HepG2 (cell line): Measurements from ENCODE around the gene RBBP8NL. TPM values are rescaled to one million over a fixed set of nuclear protein-coding genes. Genes with fewer than 3 reads are reported as not detected.
A peak's percentile ranks its signal among the peaks of the same experiment; 100 is the strongest.

Source experiments
- ARNT ChIP-seq: fragments of 450-650 bp; IDR thresholded peaks from 2 replicates; pipeline ENCODE4 v1.6.1; 2017
- ATF7 ChIP-seq, 2 experiments: fragments of 450-650 bp in 1 of 2; sonication (generic) in 1 of 2; formaldehyde crosslinking in 1 of 2; IDR thresholded peaks; 2 replicates each; pipeline versions ENCODE4 v1.4.0 to v1.6.1; 2016 to 2020; ENCODE audit warnings: antibody characterized with exemption in 1 of 2, mild to moderate bottlenecking in 1 of 2, missing genetic modification reagents in 1 of 2
- BHLHE40 ChIP-seq: IDR thresholded peaks from 2 replicates; pipeline ENCODE4 v1.6.1; 2011; ENCODE audit warnings: low read length, improper control_type of control experiment
- DMAP1 ChIP-seq: IDR thresholded peaks from 2 replicates; pipeline ENCODE4 v1.6.1; 2016
- FOXJ3 ChIP-seq: sonication (generic); formaldehyde crosslinking; IDR thresholded peaks from 2 replicates; pipeline ENCODE4 v1.4.0; 2020; ENCODE audit warnings: missing genetic modification reagents, mild to moderate bottlenecking, borderline replicate concordance
- KDM5A ChIP-seq: fragments of 200-600 bp; sonication (generic); IDR thresholded peaks from 2 replicates; pipeline ENCODE4 v1.7.0; 2018; ENCODE audit warnings: antibody characterized with exemption, mild to moderate bottlenecking, low read length, borderline replicate concordance
- KLF16 ChIP-seq, 2 experiments: sonication (generic) in 1 of 2; formaldehyde crosslinking in 1 of 2; IDR thresholded peaks; 2 replicates each; pipeline versions ENCODE4 v1.6.1 to v1.8.0; 2016 to 2023; ENCODE audit warnings: missing genetic modification reagents in 2 of 2, missing compliant biosample characterization in 1 of 2
- MTA3 ChIP-seq: sonication (generic); formaldehyde crosslinking; IDR thresholded peaks from 2 replicates; pipeline ENCODE4 v1.4.0; 2020; ENCODE audit warnings: missing genetic modification reagents
- MXI1 ChIP-seq: IDR thresholded peaks from 3 replicates; pipeline ENCODE4 v1.6.1; 2012; ENCODE audit warnings: low read depth, low read length, inconsistent platforms, borderline replicate concordance
- PTBP1 ChIP-seq: fragments of 200-400 bp; formaldehyde crosslinking; IDR thresholded peaks from 2 replicates; pipeline ENCODE4 v1.6.1; 2018; ENCODE audit warnings: low read length, low read depth; ENCODE audit not compliant: poor library complexity, severe bottlenecking
- SKI ChIP-seq: fragments of 450-650 bp; IDR thresholded peaks from one replicate; pipeline ENCODE4 v1.6.1; 2018; ENCODE audit warnings: mild to moderate bottlenecking; ENCODE audit not compliant: partially characterized antibody
- SMYD3 ChIP-seq: sonication (generic); formaldehyde crosslinking; IDR thresholded peaks from 2 replicates; pipeline ENCODE4 v1.8.1; 2023; ENCODE audit warnings: mild to moderate bottlenecking, missing genetic modification reagents
- TBX2 ChIP-seq: sonication (generic); formaldehyde crosslinking; IDR thresholded peaks from 2 replicates; pipeline ENCODE4 v1.5.0; 2020; ENCODE audit warnings: missing genetic modification reagents, mild to moderate bottlenecking, borderline replicate concordance
- TBX3 ChIP-seq: fragments of 450-650 bp; IDR thresholded peaks from 2 replicates; pipeline ENCODE4 v1.6.1; 2017; ENCODE audit warnings: antibody characterized with exemption, mild to moderate bottlenecking, inconsistent platforms, borderline replicate concordance
- YEATS4 ChIP-seq: sonication (generic); formaldehyde crosslinking; IDR thresholded peaks from 2 replicates; pipeline ENCODE4 v1.4.0; 2020; ENCODE audit warnings: missing genetic modification reagents, borderline replicate concordance
- ZBTB3 ChIP-seq: sonication (generic); formaldehyde crosslinking; IDR thresholded peaks from 2 replicates; pipeline ENCODE4 v1.4.0; 2020; ENCODE audit warnings: low read depth, mild to moderate bottlenecking, moderate library complexity, missing genetic modification reagents, borderline replicate concordance
- ZNF260 ChIP-seq: sonication (generic); formaldehyde crosslinking; IDR thresholded peaks from 2 replicates; pipeline ENCODE4 v1.4.0; 2020; ENCODE audit warnings: missing genetic modification reagents, low read depth, mild to moderate bottlenecking, borderline replicate concordance
- ZNF331 ChIP-seq: sonication (generic); formaldehyde crosslinking; IDR thresholded peaks from 2 replicates; pipeline ENCODE4 v1.4.0; 2020; ENCODE audit warnings: missing genetic modification reagents
- ZNF432 ChIP-seq: sonication (generic); formaldehyde crosslinking; IDR thresholded peaks from 2 replicates; pipeline ENCODE4 v1.5.0; 2020; ENCODE audit warnings: missing genetic modification reagents, mild to moderate bottlenecking, borderline replicate concordance
- ZZZ3 ChIP-seq: sonication (generic); formaldehyde crosslinking; IDR thresholded peaks from 2 replicates; pipeline ENCODE4 v1.4.0; 2020; ENCODE audit warnings: missing genetic modification reagents, mild to moderate bottlenecking, borderline replicate concordance
- polyA plus RNA-seq, 8 experiments: library from polyadenylated mRNA; depleted of rRNA in 3 of 8; stranded (reverse) in 7 of 8; unstranded in 1 of 8; fragments of >200 nt; fragmentation: Illumina TruSeq in 4 of 8; extraction: Trizol in 4 of 8; gene quantifications; 2 replicates each; pipeline versions ENCODE4 v1.2.1 to v1.2.3, GENCODE V29; 2011 to 2016; ENCODE audit warnings: low read depth in 4 of 8, missing spikeins in 1 of 8, mixed read lengths in 1 of 8; ENCODE audit not compliant: insufficient read depth in 1 of 8
- total RNA-seq, 5 experiments: library from RNA; depleted of rRNA; stranded (reverse); fragments of >200 nt; fragmentation: Illumina TruSeq; extraction: Trizol; gene quantifications; 2 replicates each; pipeline ENCODE4 v1.2.3, GENCODE V29; 2016; ENCODE audit warnings: low read depth in 1 of 5
- TF ChIP-seq, protein P1 (sequence below): sonication (generic); formaldehyde crosslinking; IDR thresholded peaks from 2 replicates; pipeline ENCODE4 v1.5.0; 2020; ENCODE audit warnings: mild to moderate bottlenecking, low read depth, missing genetic modification reagents, borderline replicate concordance
- TF ChIP-seq, protein P2 (sequence below): sonication (generic); formaldehyde crosslinking; conservative IDR thresholded peaks from 2 replicates; pipeline ENCODE4 v1.4.0; 2020; ENCODE audit warnings: missing genetic modification reagents
- TF ChIP-seq, protein P3 (sequence below): sonication (generic); formaldehyde crosslinking; IDR thresholded peaks from 2 replicates; pipeline ENCODE4 v1.8.0; 2022; ENCODE audit warnings: mild to moderate bottlenecking, missing genetic modification reagents
- TF ChIP-seq, protein P4 (sequence below): sonication (generic); formaldehyde crosslinking; IDR thresholded peaks from 2 replicates; pipeline ENCODE4 v1.5.0; 2020; ENCODE audit warnings: mild to moderate bottlenecking, missing genetic modification reagents, moderate library complexity
- TF ChIP-seq, protein P5 (sequence below): sonication (generic); formaldehyde crosslinking; IDR thresholded peaks from 2 replicates; pipeline ENCODE4 v1.4.0; 2020; ENCODE audit warnings: missing genetic modification reagents

The RBBP8NL gene
- total and polyA plus RNA-seq, 2 of the 13 experiments (the other 11 are each of a cell fraction or from before 2014, with no cell fraction given), result 0.69 to 0.86 TPM

DNA sequence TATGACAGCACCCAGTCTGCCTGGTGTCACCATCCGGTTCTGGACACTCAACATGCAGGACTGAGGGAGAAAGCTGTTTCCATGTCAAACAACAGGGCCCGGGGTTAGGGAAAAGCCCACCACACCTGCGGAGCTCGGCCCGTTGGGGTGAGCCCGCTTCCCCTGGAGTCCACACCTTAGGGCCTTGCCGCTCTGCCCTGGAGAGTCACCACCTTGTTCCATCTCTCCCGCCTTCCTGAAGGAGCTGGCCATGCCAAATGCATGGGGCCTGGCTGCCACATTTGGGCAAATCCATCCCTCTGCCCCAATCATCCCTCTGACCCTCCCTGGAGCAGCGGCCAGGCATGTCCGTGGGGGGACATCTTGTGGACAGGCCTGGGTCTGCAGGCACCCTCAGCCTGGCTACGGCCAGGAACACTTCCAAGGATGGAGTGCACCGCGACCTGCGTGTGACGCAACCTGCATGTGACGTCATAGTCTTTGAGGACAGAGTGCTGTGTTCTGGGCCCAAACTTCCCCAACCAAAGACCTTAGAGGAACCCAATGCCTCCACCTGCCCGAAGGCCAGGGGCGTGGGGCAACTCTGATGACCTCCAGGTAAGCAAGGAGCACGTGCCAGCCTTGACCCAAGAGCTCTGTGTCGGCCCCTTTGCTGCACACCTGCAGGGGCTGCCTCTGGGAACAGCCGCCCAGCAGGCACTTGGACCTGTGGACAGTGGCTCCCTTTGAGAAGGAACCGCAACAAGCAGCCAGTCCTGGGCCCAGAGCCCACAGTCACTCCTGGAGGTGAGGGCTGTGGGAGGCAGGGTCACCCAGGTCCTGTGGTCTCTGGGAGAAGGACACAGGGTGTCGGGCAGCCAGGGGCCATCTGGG, 22.0 kb downstream of the RBBP8NL start (continued):
- TF ChIP-seq FOXJ3 (CRISPR knock-in tag), result no peak
- peak; percentile 61 for TF ChIP-seq PTBP1
- TF ChIP-seq SKI, result no peak
- TF ChIP-seq, protein P1, sequence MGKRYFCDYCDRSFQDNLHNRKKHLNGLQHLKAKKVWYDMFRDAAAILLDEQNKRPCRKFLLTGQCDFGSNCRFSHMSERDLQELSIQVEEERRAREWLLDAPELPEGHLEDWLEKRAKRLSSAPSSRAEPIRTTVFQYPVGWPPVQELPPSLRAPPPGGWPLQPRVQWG (CRISPR knock-in tag), result no peak
- TF ChIP-seq, protein P2, sequence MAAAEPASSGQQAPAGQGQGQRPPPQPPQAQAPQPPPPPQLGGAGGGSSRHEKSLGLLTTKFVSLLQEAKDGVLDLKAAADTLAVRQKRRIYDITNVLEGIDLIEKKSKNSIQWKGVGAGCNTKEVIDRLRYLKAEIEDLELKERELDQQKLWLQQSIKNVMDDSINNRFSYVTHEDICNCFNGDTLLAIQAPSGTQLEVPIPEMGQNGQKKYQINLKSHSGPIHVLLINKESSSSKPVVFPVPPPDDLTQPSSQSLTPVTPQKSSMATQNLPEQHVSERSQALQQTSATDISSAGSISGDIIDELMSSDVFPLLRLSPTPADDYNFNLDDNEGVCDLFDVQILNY (CRISPR knock-in tag), result 0 out of 2 replicates have a peak, but pooled peaks have one; percentile 53
- TF ChIP-seq, protein P3, sequence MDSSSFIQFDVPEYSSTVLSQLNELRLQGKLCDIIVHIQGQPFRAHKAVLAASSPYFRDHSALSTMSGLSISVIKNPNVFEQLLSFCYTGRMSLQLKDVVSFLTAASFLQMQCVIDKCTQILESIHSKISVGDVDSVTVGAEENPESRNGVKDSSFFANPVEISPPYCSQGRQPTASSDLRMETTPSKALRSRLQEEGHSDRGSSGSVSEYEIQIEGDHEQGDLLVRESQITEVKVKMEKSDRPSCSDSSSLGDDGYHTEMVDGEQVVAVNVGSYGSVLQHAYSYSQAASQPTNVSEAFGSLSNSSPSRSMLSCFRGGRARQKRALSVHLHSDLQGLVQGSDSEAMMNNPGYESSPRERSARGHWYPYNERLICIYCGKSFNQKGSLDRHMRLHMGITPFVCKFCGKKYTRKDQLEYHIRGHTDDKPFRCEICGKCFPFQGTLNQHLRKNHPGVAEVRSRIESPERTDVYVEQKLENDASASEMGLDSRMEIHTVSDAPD, result no peak
- TF ChIP-seq DMAP1 (CRISPR knock-in tag), result no peak
- no peak for TF ChIP-seq TBX3
- TF ChIP-seq, protein P4, sequence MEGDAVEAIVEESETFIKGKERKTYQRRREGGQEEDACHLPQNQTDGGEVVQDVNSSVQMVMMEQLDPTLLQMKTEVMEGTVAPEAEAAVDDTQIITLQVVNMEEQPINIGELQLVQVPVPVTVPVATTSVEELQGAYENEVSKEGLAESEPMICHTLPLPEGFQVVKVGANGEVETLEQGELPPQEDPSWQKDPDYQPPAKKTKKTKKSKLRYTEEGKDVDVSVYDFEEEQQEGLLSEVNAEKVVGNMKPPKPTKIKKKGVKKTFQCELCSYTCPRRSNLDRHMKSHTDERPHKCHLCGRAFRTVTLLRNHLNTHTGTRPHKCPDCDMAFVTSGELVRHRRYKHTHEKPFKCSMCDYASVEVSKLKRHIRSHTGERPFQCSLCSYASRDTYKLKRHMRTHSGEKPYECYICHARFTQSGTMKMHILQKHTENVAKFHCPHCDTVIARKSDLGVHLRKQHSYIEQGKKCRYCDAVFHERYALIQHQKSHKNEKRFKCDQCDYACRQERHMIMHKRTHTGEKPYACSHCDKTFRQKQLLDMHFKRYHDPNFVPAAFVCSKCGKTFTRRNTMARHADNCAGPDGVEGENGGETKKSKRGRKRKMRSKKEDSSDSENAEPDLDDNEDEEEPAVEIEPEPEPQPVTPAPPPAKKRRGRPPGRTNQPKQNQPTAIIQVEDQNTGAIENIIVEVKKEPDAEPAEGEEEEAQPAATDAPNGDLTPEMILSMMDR (CRISPR knock-in tag), result peak; percentile 98
- no peak for TF ChIP-seq ARNT
- TF ChIP-seq ZBTB3 (CRISPR knock-in tag), result no peak
- peak; percentile 99 for TF ChIP-seq ATF7 (IDR thresholded peaks at IDR 0.05)
- peak; percentile 97 for TF ChIP-seq ATF7 (CRISPR knock-in tag; IDR thresholded peaks at IDR 0.05)
- TF ChIP-seq ZNF331 (CRISPR knock-in tag), result peak; percentile 72; the same call in 1 of the 2 replicates
- no peak for TF ChIP-seq YEATS4 (CRISPR knock-in tag)
- TF ChIP-seq BHLHE40, result peak; percentile 59
- no peak for TF ChIP-seq MTA3 (CRISPR knock-in tag)
- TF ChIP-seq, protein P5, sequence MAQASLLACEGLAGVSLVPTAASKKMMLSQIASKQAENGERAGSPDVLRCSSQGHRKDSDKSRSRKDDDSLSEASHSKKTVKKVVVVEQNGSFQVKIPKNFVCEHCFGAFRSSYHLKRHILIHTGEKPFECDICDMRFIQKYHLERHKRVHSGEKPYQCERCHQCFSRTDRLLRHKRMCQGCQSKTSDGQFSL (CRISPR knock-in tag), result 0 out of 2 replicates have a peak, but pooled peaks have one; percentile 53
- 0 out of 4 replicates have a peak, but pooled peaks of 1 of the 2 experiments have one; percentile 28 for TF ChIP-seq KLF16 (CRISPR knock-in tag; IDR thresholded peaks at IDR 0.05)
- no peak for TF ChIP-seq SMYD3 (CRISPR knock-in tag)
- no peak for TF ChIP-seq KDM5A
- no peak for TF ChIP-seq MXI1
- TF ChIP-seq ZZZ3 (CRISPR knock-in tag), result no peak
- TF ChIP-seq ZNF260 (CRISPR knock-in tag), result no peak
- TF ChIP-seq ZNF432, result no peak
- no peak for TF ChIP-seq TBX2 (CRISPR knock-in tag)
